GM23248 (cell line): ENCODE results near the gene TMEM59. TPM values are rescaled to one million over a fixed set of nuclear protein-coding genes. Genes with fewer than 3 reads are reported as not detected.

Experiments
- DNase-seq: peaks from one replicate; pipeline ENCODE4 v3.0.0-alpha.2; 2015
- H2AFZ ChIP-seq: fragments of 200-600 bp; sonication (generic); 2 replicates; pipeline ENCODE4 v1.6.1; 2016; ENCODE audit warnings: antibody characterized with exemption
- H3F3A ChIP-seq: fragments of 200-600 bp; sonication (generic); 2 replicates; pipeline ENCODE4 v1.6.1; 2016; ENCODE audit warnings: mild to moderate bottlenecking, antibody characterized with exemption, mixed run types; ENCODE audit not compliant: insufficient read depth
- H3K27ac ChIP-seq: fragments of 200-600 bp; sonication (generic); 2 replicates; pipeline ENCODE4 v1.5.1; 2016; ENCODE audit warnings: mild to moderate bottlenecking
- H3K27me3 ChIP-seq: fragments of 200-600 bp; sonication (generic); replicated peaks from 2 replicates; pipeline ENCODE4 v1.6.1; 2016; ENCODE audit warnings: mild to moderate bottlenecking; ENCODE audit not compliant: insufficient read depth
- H3K36me3 ChIP-seq: fragments of 200-600 bp; sonication (generic); 2 replicates; pipeline ENCODE4 v1.6.1; 2016; ENCODE audit warnings: low read depth, mild to moderate bottlenecking
- H3K4me1 ChIP-seq: fragments of 200-600 bp; sonication (generic); 2 replicates; pipeline ENCODE4 v1.6.1; 2016; ENCODE audit warnings: mild to moderate bottlenecking; ENCODE audit not compliant: insufficient read depth
- H3K4me2 ChIP-seq: fragments of 200-600 bp; sonication (generic); one replicate; pipeline ENCODE4 v1.6.1; 2016; ENCODE audit warnings: mild to moderate bottlenecking; ENCODE audit not compliant: unreplicated experiment
- H3K4me3 ChIP-seq: fragments of 200-600 bp; sonication (generic); 2 replicates; pipeline ENCODE4 v1.5.1; 2016; ENCODE audit warnings: mild to moderate bottlenecking
- H3K79me2 ChIP-seq: fragments of 200-600 bp; sonication (generic); 2 replicates; pipeline ENCODE4 v1.6.1; 2016; ENCODE audit warnings: mild to moderate bottlenecking; ENCODE audit not compliant: insufficient read depth
- H3K9ac ChIP-seq: fragments of 200-600 bp; sonication (generic); 2 replicates; pipeline ENCODE4 v1.6.1; 2016; ENCODE audit warnings: mild to moderate bottlenecking
- H3K9me2 ChIP-seq: fragments of 200-600 bp; sonication (generic); 2 replicates; pipeline ENCODE4 v1.6.1; 2016; ENCODE audit warnings: mixed run types, mild to moderate bottlenecking, moderate library complexity; ENCODE audit not compliant: insufficient read depth
- H3K9me3 ChIP-seq: fragments of 200-600 bp; sonication (generic); one replicate; pipeline ENCODE4 v1.6.1; 2017; ENCODE audit warnings: low read depth
- H4K20me1 ChIP-seq: fragments of 200-600 bp; sonication (generic); 2 replicates; pipeline ENCODE4 v1.6.0; 2016; ENCODE audit not compliant: insufficient read depth
- EZH2 ChIP-seq: fragments of 200-600 bp; sonication (generic); IDR thresholded peaks from 2 replicates; pipeline ENCODE4 v1.6.1; 2018; ENCODE audit warnings: antibody characterized with exemption, mild to moderate bottlenecking; ENCODE audit not compliant: insufficient read depth, poor library complexity, severe bottlenecking
- EZH2phosphoT487 ChIP-seq: fragments of 200-600 bp; sonication (generic); IDR thresholded peaks from 2 replicates; pipeline ENCODE4 v1.6.1; 2018; ENCODE audit warnings: antibody characterized with exemption, moderate library complexity, mild to moderate bottlenecking, low read depth; ENCODE audit not compliant: insufficient read depth
- WGBS, 2 experiments: methylation state at CpG; one replicate each; pipeline ENCODE4 v1.1.6; 2015 to 2017; ENCODE audit warnings: low lambda C conversion rate in 2 of 2, low coverage in 1 of 2; ENCODE audit errors: missing lambda C conversion rate in 2 of 2; 5-methylcytosine and 5-hydroxymethylcytosine counted together
- in situ Hi-C: fragments of 300-500 bp; cut with MboI; formaldehyde crosslinking; loops from 2 replicates; pipeline ENCODE4 v1.15.0; 2020
- polyA plus RNA-seq: library from polyadenylated mRNA; unstranded; fragments of >200 nt; fragmentation: Nextera tagmentation; extraction: Ambion mirVana; gene quantifications from 2 replicates; pipeline ENCODE4 v1.2.1, GENCODE V29; 2016
- total RNA-seq: library from RNA; depleted of rRNA; stranded (reverse); fragments of >200 nt; shearing (Covaris generic); gene quantifications from 2 replicates; pipeline ENCODE4 v1.2.3, GENCODE V29; 2014

The TMEM59 gene
- total and polyA plus RNA-seq, 2 experiments from 2014 or later: 425 to 774 TPM

DNA sequence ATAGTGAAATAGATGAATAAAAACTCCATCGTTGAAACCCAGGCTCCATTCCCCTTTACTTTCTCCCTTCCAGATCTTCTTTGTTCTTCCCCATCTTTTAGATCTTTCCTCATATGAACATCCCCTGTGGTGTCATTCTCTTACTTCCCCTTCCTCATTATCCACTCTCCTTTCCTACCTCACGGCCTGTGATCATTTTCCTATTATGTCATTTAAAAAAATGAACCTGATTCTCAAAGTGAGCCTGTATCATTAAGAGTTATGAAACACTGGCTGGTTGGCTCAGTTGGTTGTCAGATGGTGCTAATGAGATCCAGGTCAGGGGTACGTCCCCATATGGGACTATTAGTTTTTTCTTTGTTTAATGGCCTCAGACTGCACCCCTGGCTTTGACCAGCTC is 38.7 kb upstream of the TMEM59 start:
- 86 to 89% methylated on average over 3 of the region's 3 CpGs for WGBS, 2 experiments
- no peak overlapping the region for H3K4me3 ChIP-seq

DNA sequence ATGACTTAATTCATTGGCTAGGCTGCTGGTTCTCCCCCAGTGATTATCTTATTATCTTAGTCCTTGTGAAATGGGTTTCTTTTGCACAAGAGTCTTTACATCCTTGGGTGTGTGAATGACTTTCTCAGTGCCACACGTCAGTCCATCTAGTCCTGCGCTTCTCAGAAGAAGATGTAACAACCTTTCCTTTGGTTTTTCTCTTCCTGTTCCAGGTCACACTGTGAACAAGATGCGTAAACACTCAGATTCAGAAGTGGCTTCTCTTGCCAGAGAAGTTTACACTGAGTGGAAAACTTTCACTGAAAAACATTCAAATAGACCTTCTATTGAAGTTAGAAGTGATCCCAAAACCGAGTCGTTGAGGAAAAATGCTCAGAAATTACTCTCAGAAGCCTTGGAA is 35.4 kb upstream of the TMEM59 start:
- Histone ChIP-seq H3F3A (no peaks in the 10 kb centered on the region), H3K9ac (no peak overlapping the region), H3K27me3 (no peaks in the 10 kb centered on the region), H3K9me3 (no peaks in the 10 kb centered on the region), H3K79me2 (no peaks in the 10 kb centered on the region), H2AFZ (no peak overlapping the region), H3K9me2 (no peaks in the 10 kb centered on the region), H4K20me1 (no peaks in the 10 kb centered on the region), H3K4me3 (no peak overlapping the region), H3K4me1 (no peaks in the 10 kb centered on the region), H3K36me3 (no peaks in the 10 kb centered on the region), H3K4me2 (no peak overlapping the region), H3K27ac (no peak overlapping the region)
- WGBS, 2 experiments: 90 to 91% methylated on average over 5 of the region's 5 CpGs
- in situ Hi-C loops: no loop called here
- TF ChIP-seq EZH2phosphoT487: no peak
- no peak for DNase-seq

More for the DNA sequence above, 38.7 kb upstream of the TMEM59 start:
- H3K27me3 ChIP-seq: no peaks in the 10 kb centered on the region
- no peak overlapping the region for H3K27ac ChIP-seq
- no peaks in the 10 kb centered on the region for H4K20me1 ChIP-seq
- no peak overlapping the region for H3K9ac ChIP-seq
- TF ChIP-seq EZH2: no peak
- no peak for TF ChIP-seq EZH2phosphoT487
- no peaks in the 10 kb centered on the region for H3K4me1 ChIP-seq
- H3K36me3 ChIP-seq: no peaks in the 10 kb centered on the region
- no peaks in the 10 kb centered on the region for H3K9me3 ChIP-seq
- H3F3A ChIP-seq: no peaks in the 10 kb centered on the region
- no peak for DNase-seq
- no peak overlapping the region for H3K4me2 ChIP-seq
- no peak overlapping the region for H2AFZ ChIP-seq
- H3K79me2 ChIP-seq: no peaks in the 10 kb centered on the region
- H3K9me2 ChIP-seq: no peaks in the 10 kb centered on the region
- in situ Hi-C loops: no loop called here

DNA sequence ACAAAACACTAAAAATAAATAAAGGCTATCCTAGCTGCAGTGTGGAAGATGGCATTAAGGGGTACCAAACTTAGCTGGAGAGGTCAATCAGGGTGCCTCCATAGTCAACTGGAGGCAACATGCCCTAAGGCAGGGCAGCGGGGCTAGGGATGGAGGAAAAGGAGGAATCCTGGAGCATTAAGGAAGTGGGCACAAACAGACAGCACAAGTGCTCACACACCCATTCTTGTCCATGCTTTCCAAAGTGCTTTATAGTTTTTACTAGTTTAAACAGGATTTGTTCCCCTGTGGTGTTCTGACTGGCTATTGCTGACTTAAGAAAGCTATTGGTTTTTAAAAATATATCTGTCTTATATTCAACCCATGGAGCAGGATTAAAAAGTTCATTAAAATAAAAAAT is 33.8 kb upstream of the TMEM59 start:
- H3K27ac ChIP-seq: no peak overlapping the region
- no peak overlapping the region for H2AFZ ChIP-seq
- no peaks in the 10 kb centered on the region for H4K20me1 ChIP-seq
- H3K9me3 ChIP-seq: no peaks in the 10 kb centered on the region
- H3K36me3 ChIP-seq: no peaks in the 10 kb centered on the region
- H3K27me3 ChIP-seq: no peaks in the 10 kb centered on the region
- H3K9ac ChIP-seq: no peak overlapping the region
- no peak for TF ChIP-seq EZH2phosphoT487
- no peak for TF ChIP-seq EZH2
- no peak overlapping the region for H3K4me2 ChIP-seq
- WGBS, 2 experiments: 96 to 100% methylated on average over 1 of the region's 1 CpG
- no peaks in the 10 kb centered on the region for H3K9me2 ChIP-seq
- H3K79me2 ChIP-seq: no peaks in the 10 kb centered on the region
- no peak for DNase-seq
- H3K4me1 ChIP-seq: no peaks in the 10 kb centered on the region
- H3K4me3 ChIP-seq: no peak overlapping the region
- in situ Hi-C loops: no loop called here
- H3F3A ChIP-seq: no peaks in the 10 kb centered on the region

DNA sequence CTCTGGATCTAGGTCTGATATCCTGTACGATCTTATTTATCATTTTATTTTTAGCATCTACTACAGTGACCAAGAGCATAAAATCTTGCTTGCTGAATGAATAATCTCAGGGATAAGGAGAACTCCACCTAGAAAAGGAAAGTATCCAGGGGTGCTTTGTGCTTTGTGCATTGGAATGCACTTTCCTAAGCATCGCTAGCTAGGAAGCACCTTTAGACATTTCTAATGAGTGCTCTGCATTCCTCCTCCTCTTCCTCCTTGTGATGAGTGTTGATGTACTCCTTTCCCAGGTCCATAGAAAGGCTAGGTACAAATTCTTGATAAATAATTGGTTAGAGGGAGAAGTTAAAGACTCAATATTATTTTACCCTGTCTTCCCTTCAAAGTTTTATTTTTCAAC is 31.8 kb upstream of the TMEM59 start:
- Histone ChIP-seq H3K4me2 (no peak overlapping the region), H3K36me3 (no peaks in the 10 kb centered on the region), H3K27me3 (no peaks in the 10 kb centered on the region), H3F3A (no peaks in the 10 kb centered on the region), H2AFZ (no peak overlapping the region), H4K20me1 (no peaks in the 10 kb centered on the region), H3K4me3 (no peak overlapping the region), H3K9me2 (no peaks in the 10 kb centered on the region), H3K9me3 (no peaks in the 10 kb centered on the region), H3K9ac (no peak overlapping the region), H3K4me1 (no peaks in the 10 kb centered on the region), H3K79me2 (no peaks in the 10 kb centered on the region), H3K27ac (no peak overlapping the region)
- TF ChIP-seq EZH2 (no peak), EZH2phosphoT487 (no peak)
- 99 to 100% methylated on average over 2 of the region's 2 CpGs for WGBS, 2 experiments
- in situ Hi-C loops: no loop called here
- DNase-seq: no peak
